Right lobe of liver (tissue), 4 donors: Measurements from ENCODE around the gene MINDY3.

ENCODE experiments used
- CTCF ChIP-seq, 4 donors: fragments of 200-600 bp in 3 of 4; fragments of 450-650 bp in 1 of 4; IDR thresholded peaks; one replicate each; pipeline versions ENCODE4 v1.5.1 to v1.8.0; 2016 to 2022; ENCODE audit warnings: antibody characterized with exemption in 4 of 4, mild to moderate bottlenecking in 2 of 4
- POLR2A ChIP-seq: fragments of 450-650 bp; IDR thresholded peaks from one replicate; pipeline ENCODE4 v1.6.1; 2017; ENCODE audit warnings: antibody characterized with exemption, mild to moderate bottlenecking
- donor health status: DM: no; HTN: no; CAD: no.
- donor health status: DM: no; HTN: no; CAD: no.
- donor health status: DM: no; HTN: yes; CAD: no.

DNA sequence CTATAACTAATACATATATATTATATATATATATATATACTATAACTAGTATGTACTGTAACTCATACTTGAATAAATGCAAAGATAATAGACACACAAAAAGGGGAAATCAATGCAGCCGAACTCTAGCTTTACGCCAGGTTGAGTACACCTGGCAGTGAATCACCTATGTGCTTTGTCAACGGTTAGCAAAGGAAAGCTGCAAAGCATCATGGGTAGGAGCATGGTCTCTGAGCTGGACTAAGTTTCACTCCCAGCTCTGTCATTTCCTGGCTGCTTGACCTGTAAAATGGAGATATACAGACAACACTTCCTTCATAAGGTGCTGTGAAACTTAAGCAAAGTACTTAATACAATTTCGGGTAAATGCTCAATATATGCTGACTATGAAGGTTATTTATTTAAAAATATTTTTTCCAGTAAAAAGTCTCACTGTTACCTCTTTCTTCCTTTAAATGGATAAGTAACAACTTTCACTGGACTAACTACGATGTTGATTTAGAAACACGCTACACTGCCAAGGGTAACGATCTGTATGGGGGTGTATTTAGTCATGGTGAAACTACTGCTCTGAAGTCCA is 78.8 kb downstream of the MINDY3 start:
- TF ChIP-seq CTCF (IDR thresholded peaks at IDR 0.05) (no peak), POLR2A (no peak)
